ENCODE results near the gene SECISBP2.

SECISBP2 gene

GRCh38 chr9:89317282-89317681, 1.0 kb upstream of the SECISBP2 start:
- peak overlapping the region; percentile 7 for H3K4me3 ChIP-seq (ENCODE audit: low read length)
- DNase-seq (ENCODE audit: low read depth), result no peak

GRCh38 chr9:89319015-89319905, 960 bp downstream of the SECISBP2 start:
- peak overlapping the region; percentile 83 for H3K4me3 ChIP-seq (ENCODE audit: low read length)
- TF ChIP-seq CTCF (conservative IDR thresholded peaks at IDR 0.05; ENCODE audit: low read length), result no peak
- no peak for DNase-seq (ENCODE audit: low read depth)

More at GRCh38 chr9:89317282-89317681, 1.0 kb upstream of the SECISBP2 start:
- TF ChIP-seq CTCF (conservative IDR thresholded peaks at IDR 0.05; ENCODE audit: low read length), result no peak

GRCh38 chr9:89323390-89323789, 5.1 kb downstream of the SECISBP2 start:
- TF ChIP-seq CTCF (conservative IDR thresholded peaks at IDR 0.05; ENCODE audit: low read length), result no peak
- H3K4me3 ChIP-seq (ENCODE audit: low read length), result no peak overlapping the region
- DNase-seq (ENCODE audit: low read depth), result peak; percentile 59

- TF ChIP-seq CTCF (conservative IDR thresholded peaks at IDR 0.05; ENCODE audit: low read length), result no peak
- no peak for DNase-seq (ENCODE audit: low read depth)
- no peak overlapping the region for H3K4me3 ChIP-seq (ENCODE audit: low read length)
Observed at GRCh38 chr9:89325733-89326132, 7.4 kb downstream of the SECISBP2 start.

- no peak for DNase-seq (ENCODE audit: low read depth)
- H3K4me3 ChIP-seq (ENCODE audit: low read length), result no peak overlapping the region
- TF ChIP-seq CTCF (conservative IDR thresholded peaks at IDR 0.05; ENCODE audit: low read length), result no peak
Observed at GRCh38 chr9:89328064-89328463, 9.8 kb downstream of the SECISBP2 start.

- DNase-seq (ENCODE audit: low read depth), result no peak
- TF ChIP-seq CTCF (conservative IDR thresholded peaks at IDR 0.05; ENCODE audit: low read length), result no peak
- H3K4me3 ChIP-seq (ENCODE audit: low read length), result no peak overlapping the region
Observed at GRCh38 chr9:89329917-89330316, 11.6 kb downstream of the SECISBP2 start.

- no peak for DNase-seq (ENCODE audit: low read depth)
- no peak overlapping the region for H3K4me3 ChIP-seq (ENCODE audit: low read length)
- TF ChIP-seq CTCF (conservative IDR thresholded peaks at IDR 0.05; ENCODE audit: low read length), result no peak
Observed at GRCh38 chr9:89330513-89330912, 12.2 kb downstream of the SECISBP2 start.
